ENCODE data around the gene PRDX6.
"Not testable (repeated sequence)": the region's sequence is repeated elsewhere in the genome, so short reads cannot be mapped to it uniquely, and the experiment has no call there.

DNA sequence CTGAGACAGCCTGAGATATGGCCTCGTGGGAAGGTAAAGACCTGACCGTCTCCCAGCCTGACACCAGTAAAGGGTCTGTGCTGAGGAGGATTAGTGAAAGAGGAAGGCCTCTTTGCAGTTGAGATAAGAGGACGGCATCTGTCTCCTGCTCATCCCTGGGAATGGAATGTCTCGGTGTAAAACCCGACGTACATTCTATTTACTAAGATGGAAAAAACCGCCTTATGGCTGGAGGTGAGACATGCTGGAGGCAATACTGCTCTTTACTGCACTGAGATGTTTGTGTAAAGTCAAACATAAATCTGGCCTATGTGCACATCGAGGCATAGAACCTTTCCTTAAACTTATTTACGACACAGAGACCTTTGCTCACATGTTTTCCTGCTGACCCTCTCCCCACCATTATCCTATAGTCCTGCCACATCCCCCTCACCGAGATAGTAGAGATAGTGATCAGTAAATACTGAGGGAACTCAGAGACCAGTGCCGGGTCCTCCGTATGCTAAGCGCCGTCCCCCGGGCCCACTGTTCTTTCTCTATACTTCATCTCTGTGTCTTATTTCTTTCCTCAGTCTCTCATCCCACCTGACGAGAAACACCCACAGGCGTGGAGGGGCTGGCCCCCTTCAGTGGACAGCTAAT, 2.2 kb upstream of the PRDX6 start:
- TF ChIP-seq, protein P1, sequence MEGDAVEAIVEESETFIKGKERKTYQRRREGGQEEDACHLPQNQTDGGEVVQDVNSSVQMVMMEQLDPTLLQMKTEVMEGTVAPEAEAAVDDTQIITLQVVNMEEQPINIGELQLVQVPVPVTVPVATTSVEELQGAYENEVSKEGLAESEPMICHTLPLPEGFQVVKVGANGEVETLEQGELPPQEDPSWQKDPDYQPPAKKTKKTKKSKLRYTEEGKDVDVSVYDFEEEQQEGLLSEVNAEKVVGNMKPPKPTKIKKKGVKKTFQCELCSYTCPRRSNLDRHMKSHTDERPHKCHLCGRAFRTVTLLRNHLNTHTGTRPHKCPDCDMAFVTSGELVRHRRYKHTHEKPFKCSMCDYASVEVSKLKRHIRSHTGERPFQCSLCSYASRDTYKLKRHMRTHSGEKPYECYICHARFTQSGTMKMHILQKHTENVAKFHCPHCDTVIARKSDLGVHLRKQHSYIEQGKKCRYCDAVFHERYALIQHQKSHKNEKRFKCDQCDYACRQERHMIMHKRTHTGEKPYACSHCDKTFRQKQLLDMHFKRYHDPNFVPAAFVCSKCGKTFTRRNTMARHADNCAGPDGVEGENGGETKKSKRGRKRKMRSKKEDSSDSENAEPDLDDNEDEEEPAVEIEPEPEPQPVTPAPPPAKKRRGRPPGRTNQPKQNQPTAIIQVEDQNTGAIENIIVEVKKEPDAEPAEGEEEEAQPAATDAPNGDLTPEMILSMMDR (conservative IDR thresholded peaks at IDR 0.05; ENCODE audit: low read depth, low read length): not testable (repeated sequence)
- not testable (repeated sequence) for TF ChIP-seq EZH2 (IDR thresholded peaks at IDR 0.05; ENCODE audit: borderline replicate concordance, low read depth, low read length, poor library complexity, severe bottlenecking)
